HG03139 (cell line): ENCODE data around the gene WDR91.

ENCODE experiments used
- ATAC-seq: cut with Tn5 transposase; IDR thresholded peaks from one replicate; pipeline ENCODE4 v1.9.1; 2021; ENCODE audit not compliant: unreplicated experiment

The WDR91 gene

GRCh38 chr7:135211179-135211945, at the start of gene WDR91:
WDR91 (minus strand) TSS chr7:135211526; CDS start chr7:135211502, 24 bp downstream.
- peak; percentile 76 for ATAC-seq

GRCh38 chr7:135260470-135260869, 49.1 kb upstream of the WDR91 start:
- ATAC-seq: no peak

- ATAC-seq: no peak
These were observed 48.4 kb upstream of the WDR91 start for GRCh38 chr7:135259702-135260101.

GRCh38 chr7:135258585-135258984, 47.3 kb upstream of the WDR91 start:
- ATAC-seq: no peak

GRCh38 chr7:135257790-135258189, 46.5 kb upstream of the WDR91 start:
- ATAC-seq: no peak

GRCh38 chr7:135253851-135254771, 42.8 kb upstream of the WDR91 start:
- ATAC-seq: no peak

GRCh38 chr7:135251496-135252391, 40.4 kb upstream of the WDR91 start:
- no peak for ATAC-seq

GRCh38 chr7:135248546-135248945, 37.2 kb upstream of the WDR91 start:
- ATAC-seq: no peak

- no peak for ATAC-seq
These were observed 36.6 kb upstream of the WDR91 start for GRCh38 chr7:135247746-135248471.

- ATAC-seq: no peak
These were observed 35.0 kb upstream of the WDR91 start for GRCh38 chr7:135246191-135246825.

- ATAC-seq: no peak
These were observed 34.2 kb upstream of the WDR91 start for GRCh38 chr7:135245226-135246190.

- no peak for ATAC-seq
These were observed 30.9 kb upstream of the WDR91 start for GRCh38 chr7:135242096-135242684.

GRCh38 chr7:135240441-135240840, 29.1 kb upstream of the WDR91 start:
- ATAC-seq: no peak

GRCh38 chr7:135239263-135239662, 27.9 kb upstream of the WDR91 start:
- ATAC-seq: no peak

GRCh38 chr7:135238112-135238744, 26.9 kb upstream of the WDR91 start:
- no peak for ATAC-seq

GRCh38 chr7:135236727-135237126, 25.4 kb upstream of the WDR91 start:
- ATAC-seq: peak; percentile 70

GRCh38 chr7:135235841-135236240, 24.5 kb upstream of the WDR91 start:
- no peak for ATAC-seq

- no peak for ATAC-seq
These were observed 23.4 kb upstream of the WDR91 start for GRCh38 chr7:135234727-135235126.
